Stimulated activated CD8-positive, alpha-beta memory T cell treated with anti-CD3 and anti-CD28 coated beads, Interleukin-7, amount 100 ng/mL, for 24 hours (primary cell): ENCODE data around the gene APOA5.
"Not testable (repeated sequence)": the region's sequence is repeated elsewhere in the genome, so short reads cannot be mapped to it uniquely, and the experiment has no call there.

Experiments used
- DNase-seq: peaks from one replicate; pipeline ENCODE4 v3.0.0-alpha.2; 2020; ENCODE audit warnings: low read depth

The APOA5 gene

DNA sequence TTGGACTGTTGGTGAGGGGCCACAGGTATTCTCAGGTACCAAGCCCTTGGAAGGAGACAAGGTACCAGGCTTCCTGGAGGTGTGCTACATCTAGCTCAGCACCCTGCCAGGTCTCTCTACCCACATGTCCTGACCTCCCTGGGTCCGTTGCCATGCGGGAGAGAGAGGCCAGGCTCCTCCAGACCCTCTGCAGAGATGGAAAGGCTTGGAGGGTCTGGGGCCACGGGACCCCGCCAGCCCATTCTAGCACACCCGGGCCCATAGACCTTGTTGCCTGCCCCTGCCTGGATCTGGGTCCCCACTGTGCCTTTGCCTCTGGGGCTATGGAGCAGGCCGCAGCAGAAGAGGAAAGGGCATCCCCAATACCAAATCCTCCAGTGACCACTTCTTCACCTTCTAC lies 35.8 kb upstream of the APOA5 start:
- DNase-seq = no peak

DNA sequence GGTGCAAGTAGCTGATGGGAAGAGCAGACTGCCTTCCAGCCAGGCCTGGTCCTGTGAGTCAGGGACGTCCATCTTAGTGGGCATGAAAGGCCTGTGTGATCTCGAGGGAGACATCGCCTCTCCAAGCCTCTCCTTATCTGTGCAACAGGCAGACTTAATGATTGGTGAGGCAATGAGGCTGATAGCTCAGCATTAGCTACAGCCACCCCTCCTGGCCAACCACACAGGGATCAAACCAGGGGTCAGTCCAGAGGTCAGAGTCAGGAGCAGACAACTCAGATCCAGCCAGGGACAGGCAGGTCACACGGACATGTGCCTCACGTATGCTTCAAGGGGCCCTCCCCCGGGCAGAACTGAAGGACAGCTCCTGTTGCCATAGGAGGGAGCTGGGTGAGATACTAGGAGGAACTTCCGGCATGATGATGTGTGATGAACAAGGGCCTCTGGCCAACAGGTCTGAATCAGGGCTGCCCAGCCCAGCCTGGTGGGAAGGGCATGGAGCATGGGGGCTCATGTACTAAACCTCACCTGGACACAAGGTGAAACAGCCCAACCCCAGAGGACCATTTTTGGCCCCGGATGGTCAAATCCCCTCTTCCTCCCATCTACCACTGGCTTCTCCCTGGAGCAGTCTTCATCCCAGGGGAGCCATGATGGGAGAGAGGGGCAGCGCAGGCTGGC lies 35.2 kb upstream of the APOA5 start:
- no peak for DNase-seq

DNA sequence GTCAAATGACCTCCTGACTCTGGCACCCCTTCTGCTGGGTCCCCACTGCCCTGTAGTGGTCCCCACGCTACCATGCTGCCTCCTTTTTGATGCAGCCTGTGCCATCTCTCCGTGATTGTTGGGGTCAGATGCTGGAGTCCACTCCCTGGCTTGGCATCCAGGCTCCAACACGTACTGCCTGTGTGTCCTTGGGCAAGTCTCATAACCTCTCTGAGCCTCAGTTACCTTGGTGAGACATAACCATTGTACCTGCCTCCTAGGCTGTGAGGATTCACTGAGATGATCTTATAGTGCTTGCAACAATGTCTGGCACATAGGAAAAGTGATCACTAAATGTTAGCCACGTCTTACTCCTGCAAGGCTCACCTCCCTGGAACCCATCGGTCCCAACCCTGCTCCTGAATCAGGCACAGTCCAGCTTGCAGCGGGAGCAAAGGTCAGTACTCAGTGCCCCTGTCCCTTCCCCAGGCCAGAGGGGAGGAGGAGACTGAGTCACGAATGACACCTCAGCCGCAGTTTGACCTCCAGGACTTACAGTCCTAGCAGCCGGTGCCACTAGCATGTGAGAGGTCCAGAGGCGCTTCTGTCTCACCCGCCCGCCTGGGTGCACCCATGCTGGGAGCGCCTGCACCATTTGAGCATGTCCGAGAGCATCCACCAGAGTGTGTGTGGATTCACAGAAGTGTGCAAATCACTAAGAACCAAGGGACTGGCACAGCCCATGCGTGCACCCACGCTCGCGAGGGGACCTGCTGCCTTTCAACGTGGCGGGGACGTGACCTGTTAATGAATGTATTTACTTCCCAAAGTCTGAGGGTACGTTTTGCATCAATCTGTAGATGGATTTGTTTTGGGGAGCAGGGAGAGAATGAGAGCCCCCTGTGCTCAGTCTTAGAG lies 34.4 kb upstream of the APOA5 start:
- no peak for DNase-seq

DNA sequence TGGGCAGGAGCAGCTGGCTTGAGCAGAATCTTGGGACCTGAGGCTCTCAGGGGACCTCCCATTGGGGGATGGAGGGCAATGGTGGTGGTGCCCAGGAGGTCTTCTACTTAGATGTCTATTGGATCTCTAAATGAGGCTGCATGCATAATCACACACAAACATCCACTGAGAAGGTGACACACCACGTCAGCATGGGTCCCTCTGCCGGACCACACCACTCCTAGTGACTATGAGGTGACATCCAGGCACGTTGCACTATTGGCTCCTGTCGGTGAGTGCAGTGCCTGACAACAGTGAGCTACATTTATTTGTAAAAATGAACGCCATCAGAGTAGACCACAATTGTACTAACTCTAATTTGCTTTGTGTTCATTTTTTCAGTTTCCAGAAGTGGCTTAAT lies 33.8 kb upstream of the APOA5 start:
- no peak for DNase-seq

DNA sequence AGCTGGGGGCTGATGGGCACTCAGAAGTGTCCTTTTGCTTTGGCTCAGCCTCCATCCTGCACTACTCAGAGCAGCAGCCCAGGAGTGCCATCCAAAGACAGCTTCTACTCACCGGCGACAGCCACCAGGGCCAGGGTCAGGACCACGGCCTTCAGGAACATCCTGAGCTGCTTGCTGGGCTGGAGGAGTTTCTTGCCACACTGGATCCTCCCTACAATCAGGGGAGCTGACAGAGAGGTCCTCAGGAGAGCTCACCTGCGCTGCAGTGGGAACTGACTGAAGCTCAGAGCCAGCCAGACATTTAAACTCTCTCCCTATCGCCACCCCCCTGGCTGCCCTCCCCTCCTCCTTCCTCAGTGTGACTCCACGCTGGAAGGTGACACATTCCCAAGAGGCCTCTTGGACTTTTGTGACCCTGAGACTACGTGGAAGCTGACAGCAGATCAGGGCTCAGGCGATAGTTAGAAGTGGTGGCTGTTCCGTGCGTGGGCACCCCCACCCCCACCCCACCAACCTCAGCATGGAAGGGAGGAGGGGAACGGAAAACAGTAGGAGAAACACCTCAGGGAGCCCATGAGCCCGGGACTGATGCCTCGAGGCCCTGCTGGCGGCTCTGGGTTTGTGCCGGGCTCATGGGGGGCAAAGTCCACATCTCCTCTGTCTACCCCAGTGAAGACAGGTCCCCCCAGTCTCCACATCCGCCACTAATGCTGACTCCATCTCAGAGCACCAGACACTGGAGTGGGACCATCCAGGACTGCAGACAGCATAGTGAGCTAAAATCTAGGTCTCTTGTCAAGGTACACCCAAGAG lies 31.6 kb upstream of the APOA5 start, which contains the start of gene APOA4:
TSS of gene APOA4 (minus strand) at position 274 of the 813 bp plus-strand sequence. CDS start at position 161, 113 bp downstream.
- no peak for DNase-seq

DNA sequence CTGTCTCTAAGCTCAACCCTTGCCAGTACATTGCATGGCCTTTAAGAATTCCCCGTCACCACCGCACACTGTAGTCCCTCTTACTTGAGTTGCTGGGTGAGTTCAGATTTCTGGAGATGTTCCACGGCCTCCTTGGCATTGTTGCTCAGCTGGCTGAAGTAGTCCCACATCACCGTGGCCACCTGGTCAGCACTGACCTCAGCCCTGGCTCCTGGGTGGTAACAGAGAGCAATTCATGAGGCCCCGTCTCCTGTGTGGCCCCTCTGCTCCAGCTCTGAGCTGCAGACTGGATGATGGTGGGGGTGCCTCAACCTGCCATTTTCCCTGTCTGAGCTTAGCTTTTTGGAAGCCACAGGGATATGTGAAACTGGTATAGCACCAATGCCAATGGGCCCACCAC lies 30.9 kb upstream of the APOA5 start:
- DNase-seq = no peak

DNA sequence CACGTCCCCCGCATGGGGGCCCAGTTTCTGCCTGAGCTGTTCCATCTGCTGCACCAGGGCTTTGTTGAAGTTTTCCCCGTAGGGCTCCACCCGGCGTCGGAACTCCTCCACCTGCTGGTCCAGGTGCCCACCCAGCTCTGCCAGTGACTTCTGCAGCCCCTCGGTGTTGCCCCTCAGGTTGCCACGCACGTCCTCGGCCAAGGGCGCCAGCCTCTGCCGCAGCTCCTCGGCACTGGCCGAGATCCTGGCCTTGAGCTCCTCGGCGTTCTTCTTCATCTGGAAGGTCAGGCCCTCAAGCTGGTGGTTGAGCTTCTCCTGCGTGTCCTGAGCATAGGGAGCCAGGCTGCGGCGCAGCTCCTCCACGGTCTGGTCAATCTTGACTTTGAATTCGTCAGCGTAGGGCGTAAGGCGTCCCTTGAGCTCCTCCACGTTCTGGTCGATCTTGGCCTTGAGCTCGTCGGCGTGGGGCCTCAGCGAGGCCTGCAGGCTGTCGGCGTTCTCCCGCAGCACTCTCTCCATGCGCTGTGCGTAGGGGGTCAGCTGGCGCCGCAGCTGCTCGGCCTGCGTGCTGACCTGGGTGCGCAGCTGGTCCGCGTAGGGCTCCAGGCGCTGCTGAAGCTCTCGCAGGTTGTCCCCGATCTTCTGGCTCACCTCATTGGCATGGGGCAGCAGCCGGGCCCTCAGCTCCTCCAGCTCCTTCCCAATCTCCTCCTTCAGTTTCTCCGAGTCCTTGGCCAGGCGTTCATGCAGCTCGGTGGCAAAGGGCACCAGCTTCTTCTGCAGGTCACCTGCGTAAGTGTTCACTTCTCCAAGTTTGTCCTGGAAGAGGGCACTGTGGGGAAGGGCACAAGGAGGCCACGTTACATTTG lies 29.6 kb upstream of the APOA5 start:
- no peak for DNase-seq

DNA sequence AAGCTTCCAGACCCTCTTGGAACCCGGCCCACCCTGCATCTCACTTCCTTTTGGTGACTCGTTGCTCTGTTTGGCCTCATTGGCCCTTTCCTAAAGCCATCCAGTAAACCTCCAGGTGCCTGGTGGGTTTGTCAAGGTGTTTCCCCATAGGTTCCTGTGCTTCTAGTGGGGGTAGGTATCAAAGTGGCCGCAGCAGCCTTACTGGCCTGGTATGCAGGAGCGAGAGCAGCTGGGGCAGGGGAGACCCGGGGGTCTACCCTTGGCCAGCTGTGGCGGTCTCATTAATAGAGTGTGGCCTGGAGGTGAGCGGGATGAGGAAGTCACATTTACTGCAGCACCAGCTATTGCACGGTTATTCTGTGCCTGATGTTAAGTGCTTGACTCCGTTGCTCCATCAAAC lies 27.4 kb upstream of the APOA5 start:
- DNase-seq = no peak

DNA sequence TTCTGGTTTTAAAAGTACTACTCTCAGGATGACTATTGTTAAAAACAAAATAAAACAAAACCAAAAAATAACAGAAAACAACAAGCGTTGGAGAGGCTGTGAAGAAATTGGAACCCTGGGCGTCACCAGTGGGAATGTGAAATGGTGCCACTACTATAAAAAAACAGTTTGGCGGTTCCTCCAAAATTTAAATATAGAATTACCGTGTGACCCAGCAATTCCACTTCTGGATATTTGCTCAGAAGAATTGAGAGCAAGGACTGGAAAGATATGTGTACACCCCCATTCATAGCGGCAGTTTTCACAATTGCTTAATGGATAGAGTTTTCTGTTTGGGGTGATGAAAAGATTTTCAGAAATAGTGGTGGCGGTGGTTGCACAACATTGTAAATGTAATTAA lies 22.8 kb upstream of the APOA5 start:
- DNase-seq = no peak

DNA sequence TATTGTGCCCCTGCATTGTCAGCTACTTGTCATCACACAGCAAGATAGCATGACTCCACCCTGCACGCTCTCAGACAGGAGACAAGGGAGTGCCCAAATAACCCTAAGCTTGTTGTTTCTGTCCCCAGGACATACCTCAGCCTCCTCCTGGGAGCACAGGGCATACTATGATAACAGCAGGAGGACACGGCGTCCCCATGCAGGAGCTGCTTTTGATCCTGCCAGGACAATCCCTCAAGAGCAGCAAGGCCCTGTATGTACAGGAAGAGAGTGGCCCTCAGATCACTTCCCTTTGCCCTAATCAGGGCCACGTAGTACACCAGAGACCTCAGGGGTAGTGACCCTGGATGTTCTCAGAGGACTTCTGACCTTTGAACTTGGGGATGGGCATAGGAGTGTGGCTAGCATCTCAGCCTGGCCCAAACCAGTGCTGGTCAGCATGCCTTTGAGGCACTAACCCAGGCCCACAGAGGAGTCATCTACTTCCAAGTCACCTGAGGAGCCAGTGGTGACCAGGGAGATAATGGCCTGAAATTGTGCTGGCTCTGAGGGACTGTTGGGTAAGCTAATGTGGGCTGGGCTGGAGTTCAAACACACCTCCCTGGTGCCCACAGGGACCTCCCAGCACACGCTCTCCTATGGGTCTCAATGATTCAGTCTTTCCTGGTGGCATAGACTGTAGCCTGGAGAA lies 22.2 kb upstream of the APOA5 start:
- DNase-seq = no peak

DNA sequence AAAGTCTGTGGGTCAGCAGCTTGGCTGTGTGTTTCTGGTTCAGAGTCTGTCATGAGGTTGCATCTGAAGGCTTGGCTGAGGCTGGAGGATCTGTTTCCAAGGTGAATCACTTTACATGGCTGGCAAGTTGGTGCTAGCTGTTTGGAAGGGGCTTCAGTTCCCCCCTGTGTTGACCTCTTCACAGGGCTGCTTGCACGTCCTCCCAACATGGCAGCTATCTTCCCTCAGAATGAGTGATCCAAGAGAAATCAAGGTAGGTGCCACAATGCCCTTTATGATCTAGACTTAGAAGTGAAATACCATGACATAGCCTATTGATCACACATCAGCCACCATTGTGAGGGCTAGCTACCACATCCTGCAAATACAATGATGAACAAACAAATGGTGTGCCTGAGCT lies 21.5 kb upstream of the APOA5 start:
- DNase-seq = no peak

DNA sequence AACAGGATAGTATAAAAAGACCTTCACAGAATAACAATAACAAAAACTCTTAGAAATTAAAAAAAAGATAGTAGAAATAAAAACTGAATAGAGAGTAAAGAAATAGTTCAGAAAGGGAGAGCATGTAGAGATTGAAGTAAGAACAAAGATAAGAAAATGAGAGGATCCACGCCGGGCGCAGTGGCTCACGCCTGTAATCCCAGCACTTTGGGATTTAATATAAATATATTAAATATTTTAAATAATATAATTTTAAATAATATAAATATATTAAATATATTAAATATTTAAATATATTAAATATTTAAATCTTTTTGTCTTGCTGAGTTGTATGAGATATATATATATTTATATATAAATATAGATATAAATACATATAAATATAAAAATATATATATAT lies 20.4 kb upstream of the APOA5 start:
- no peak for DNase-seq

DNA sequence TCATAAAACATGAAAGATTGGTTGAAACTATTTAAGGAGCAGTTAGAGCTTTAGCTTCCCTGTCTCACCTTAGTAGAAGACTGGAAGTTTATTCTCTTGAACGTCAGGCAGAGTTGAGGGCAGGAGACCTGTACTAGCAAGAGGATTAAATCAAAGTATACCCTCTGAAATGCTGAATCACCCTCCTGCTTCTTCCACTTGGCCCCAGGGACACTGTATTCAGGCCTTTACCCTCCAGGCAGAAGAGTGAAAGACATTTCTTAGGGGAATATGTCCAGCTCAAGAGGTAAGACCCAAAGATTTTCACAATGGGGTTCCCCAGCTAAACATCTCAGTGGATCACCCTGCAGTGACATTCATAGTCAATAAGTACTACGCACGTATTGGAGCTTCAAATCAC lies 19.5 kb upstream of the APOA5 start:
- no peak for DNase-seq

DNA sequence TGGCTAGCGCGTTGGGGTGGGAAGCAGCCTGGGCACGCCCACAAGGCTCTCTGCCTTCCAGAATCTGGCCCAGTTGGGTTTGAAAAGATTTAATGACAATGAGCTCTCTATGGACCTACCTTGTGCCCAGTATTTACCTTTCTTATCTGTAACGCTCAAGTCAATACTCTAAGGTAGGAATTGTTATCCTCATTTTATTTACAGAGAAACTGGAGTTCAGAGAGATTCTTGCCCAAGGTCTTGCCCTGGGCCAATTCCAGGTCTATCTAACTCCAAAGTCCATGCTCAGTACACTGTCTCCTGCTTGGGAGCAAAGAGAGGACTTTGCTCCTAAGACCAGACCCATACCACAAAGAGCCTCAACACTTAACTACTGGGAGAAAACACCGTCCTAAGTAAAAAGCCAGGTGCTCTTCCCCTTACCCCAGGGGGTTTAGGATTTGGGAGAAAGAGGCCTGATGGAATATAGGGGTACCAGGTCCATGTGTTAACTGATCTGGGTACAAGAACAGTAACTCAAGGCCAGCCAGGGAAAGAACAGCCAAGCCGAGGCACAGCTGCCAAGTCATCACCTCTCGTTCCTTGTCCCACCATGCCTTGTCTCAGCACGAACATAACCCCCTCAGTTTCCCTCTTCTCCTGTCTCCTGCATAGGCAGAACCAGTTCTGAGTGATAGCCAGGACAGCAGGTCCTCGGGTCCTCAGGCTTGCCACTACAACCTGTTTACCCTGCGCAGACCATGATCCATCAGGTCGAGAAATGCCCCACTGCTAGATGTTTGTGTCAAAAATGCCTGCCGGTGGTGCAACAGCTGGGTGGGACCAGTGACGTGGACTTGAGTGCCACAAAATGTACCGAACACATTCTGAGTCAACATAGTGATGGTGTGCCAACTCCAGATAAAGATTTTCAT lies 16.8 kb upstream of the APOA5 start:
- no peak for DNase-seq

DNA sequence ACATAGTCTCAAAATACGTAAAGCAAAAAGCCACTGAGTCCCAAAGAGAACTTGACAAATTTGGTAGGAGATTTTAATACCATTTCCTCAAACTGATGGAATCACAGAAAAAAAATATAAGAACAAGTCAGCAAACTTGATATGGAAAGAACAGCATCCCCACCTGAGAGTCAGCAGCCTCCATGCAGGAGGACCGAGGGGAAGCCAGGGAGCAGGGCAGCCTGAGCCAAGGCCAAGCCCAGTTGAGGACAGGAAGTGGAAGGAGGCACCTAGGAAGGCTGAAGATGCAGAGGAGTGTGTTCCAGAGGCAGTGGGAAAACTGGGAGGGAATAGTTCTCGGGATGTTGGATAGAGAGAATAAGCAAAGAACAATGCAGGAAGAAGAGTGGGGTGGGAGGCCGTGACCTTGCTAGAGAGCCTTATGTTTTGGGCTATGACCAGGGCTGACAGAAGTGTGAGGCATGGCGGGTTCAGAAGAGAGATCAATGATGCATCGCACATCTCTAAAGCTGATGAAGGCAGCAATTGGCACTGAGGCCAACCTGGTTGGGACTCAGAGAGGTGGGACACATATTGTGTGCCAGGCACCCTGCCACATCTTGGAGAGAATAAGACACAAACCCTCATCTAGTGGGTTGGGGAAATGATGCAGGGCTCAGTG lies 16.1 kb upstream of the APOA5 start:
- no peak for DNase-seq

DNA sequence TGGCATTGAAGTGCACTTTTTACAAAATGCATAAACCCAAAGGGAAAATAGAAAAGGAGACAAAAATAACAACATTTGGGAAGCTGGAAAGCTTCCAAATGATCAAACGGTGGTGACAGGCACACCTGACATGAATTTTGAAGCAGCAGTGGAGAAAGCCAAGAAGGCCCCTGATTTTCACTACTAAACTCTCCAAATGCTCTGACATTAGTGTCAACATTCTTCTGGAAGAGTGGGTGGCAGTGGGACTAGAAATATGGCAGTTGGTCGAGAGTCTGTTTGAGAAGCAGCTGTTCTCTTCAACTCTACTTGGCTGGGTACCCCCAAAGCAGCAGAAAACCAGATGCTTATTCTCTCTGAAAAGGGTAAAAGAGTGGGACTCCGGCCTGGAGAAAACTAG lies 12.3 kb upstream of the APOA5 start:
- no peak for DNase-seq

DNA sequence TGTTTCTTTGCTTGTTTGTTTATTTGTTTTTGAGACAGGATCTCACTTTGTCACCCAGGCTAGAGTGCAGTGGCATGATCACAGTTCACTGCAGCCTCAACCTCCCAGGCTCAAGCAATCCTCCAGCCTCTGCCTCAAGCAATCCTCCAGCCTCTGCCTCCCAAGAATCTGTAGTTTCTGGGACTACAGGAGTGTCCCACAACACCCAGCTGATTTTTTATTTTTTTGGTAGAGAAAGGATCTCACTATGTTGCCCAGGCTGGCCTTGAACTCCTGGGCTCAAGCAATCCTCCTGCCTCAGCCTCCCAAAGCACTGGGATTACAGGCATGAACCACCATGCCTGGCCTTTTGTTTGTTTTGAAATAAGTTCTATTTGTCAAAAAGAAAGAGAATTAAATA lies 10.0 kb upstream of the APOA5 start:
- DNase-seq = not testable (repeated sequence)

DNA sequence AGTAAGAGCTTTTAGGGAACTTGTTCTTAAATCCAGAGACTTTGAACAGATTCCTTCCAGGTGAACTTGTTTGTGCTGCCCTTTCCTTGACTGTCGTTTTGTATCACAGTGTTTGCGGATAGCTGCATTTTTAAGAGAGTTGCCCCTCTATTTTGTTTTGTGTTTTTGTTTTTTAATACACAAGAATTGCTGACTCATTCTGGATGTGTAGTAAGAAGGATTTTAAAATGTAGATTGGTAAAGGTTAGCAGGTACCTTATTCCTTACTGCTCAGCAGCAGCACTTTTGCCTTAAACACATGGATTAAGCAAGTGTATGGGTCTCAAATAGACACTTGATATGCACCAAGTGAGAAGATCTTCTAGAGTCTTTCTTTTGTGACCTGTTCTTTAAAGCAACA lies 8.9 kb upstream of the APOA5 start:
- DNase-seq = no peak

DNA sequence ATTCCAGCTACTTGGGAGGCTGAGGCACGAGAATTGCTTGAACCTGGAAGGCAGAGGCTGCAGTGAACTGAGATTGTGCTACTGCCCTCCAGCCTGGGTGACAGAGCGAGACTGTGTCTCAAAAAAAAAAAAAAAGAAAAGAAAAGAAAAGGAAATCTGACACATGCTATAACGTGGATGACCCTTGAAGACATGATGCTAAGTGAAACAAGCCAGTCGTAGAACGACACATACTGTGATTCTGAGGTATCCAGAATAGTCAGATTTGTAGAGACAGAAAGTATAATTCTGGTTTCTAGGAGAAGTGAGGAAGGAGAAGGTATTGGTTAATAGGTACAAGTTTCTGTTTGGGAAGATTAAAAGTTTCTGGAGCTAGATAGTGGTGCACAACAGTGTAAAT lies 6.7 kb upstream of the APOA5 start:
- DNase-seq = no peak
